KMS-11 (cell line): ENCODE measurements around the gene DACT2.

Experiments
- H2AFZ ChIP-seq: fragments of 200-600 bp; sonication (generic); 2 replicates; pipeline ENCODE4 v1.6.1; 2016; ENCODE audit warnings: antibody characterized with exemption, mixed run types, low read depth
- H3K27ac ChIP-seq: fragments of 200-600 bp; sonication (generic); 2 replicates; pipeline ENCODE4 v1.6.1; 2016; ENCODE audit warnings: mild to moderate bottlenecking, mixed run types
- H3K27me3 ChIP-seq: fragments of 200-600 bp; sonication (generic); 2 replicates; pipeline ENCODE4 v1.6.1; 2017; ENCODE audit warnings: mild to moderate bottlenecking, low read depth, mixed run types, moderate library complexity; ENCODE audit not compliant: insufficient read depth
- H3K36me3 ChIP-seq: fragments of 200-600 bp; sonication (generic); 2 replicates; pipeline ENCODE4 v1.6.1; 2017; ENCODE audit warnings: mild to moderate bottlenecking, mixed run types; ENCODE audit not compliant: insufficient read depth
- H3K4me1 ChIP-seq: fragments of 200-600 bp; sonication (generic); 2 replicates; pipeline ENCODE4 v1.6.1; 2016; ENCODE audit warnings: mild to moderate bottlenecking, low read depth, mixed run types; ENCODE audit not compliant: poor library complexity, severe bottlenecking
- H3K4me2 ChIP-seq: fragments of 200-600 bp; sonication (generic); 2 replicates; pipeline ENCODE4 v1.7.0; 2016; ENCODE audit warnings: mild to moderate bottlenecking, mixed run types
- H3K4me3 ChIP-seq: fragments of 200-600 bp; sonication (generic); IDR thresholded peaks from 2 replicates; pipeline ENCODE4 v1.6.1; 2017; ENCODE audit warnings: low read depth, low read length, mixed read lengths; ENCODE audit not compliant: insufficient read depth
- H3K79me2 ChIP-seq: fragments of 200-600 bp; sonication (generic); 2 replicates; pipeline ENCODE4 v1.6.1; 2016; ENCODE audit warnings: low read depth, mixed run types; ENCODE audit not compliant: insufficient read depth
- H3K9ac ChIP-seq: fragments of 200-600 bp; sonication (generic); 2 replicates; pipeline ENCODE4 v1.6.1; 2016; ENCODE audit warnings: mild to moderate bottlenecking, mixed run types
- H4K20me1 ChIP-seq: fragments of 200-600 bp; sonication (generic); 2 replicates; pipeline ENCODE4 v1.6.1; 2016; ENCODE audit warnings: mild to moderate bottlenecking, mixed run types; ENCODE audit not compliant: insufficient read depth
- CTCF ChIP-seq: fragments of 200-600 bp; sonication (generic); conservative IDR thresholded peaks from 2 replicates; pipeline ENCODE4 v1.6.1; 2017; ENCODE audit warnings: low read depth, mild to moderate bottlenecking, antibody characterized with exemption, low read length, moderate library complexity, mixed read lengths

The DACT2 gene

GRCh38 chr6:168319279-168320111 lies at the start of gene DACT2:
Gene DACT2 (minus strand): TSS chr6:168319777. CDS start chr6:168319633, 144 bp downstream.
- H3K36me3 ChIP-seq: no peaks in the 10 kb centered on the region
- H3K27me3 ChIP-seq: no peaks in the 10 kb centered on the region
- H3K4me2 ChIP-seq: no peak within 1 kb of the TSS
- H3K4me1 ChIP-seq: no peaks in the 10 kb centered on the region
- H3K79me2 ChIP-seq: no peaks in the 10 kb centered on the region
- no peaks in the 10 kb centered on the region for H4K20me1 ChIP-seq
- TF ChIP-seq CTCF: no peak
- no peak within 1 kb of the TSS for H3K9ac ChIP-seq
- no peak within 1 kb of the TSS for H2AFZ ChIP-seq
- H3K4me3 ChIP-seq: no peak within 1 kb of the TSS
- H3K27ac ChIP-seq: no peak within 1 kb of the TSS

GRCh38 chr6:168368936-168369335 lies 49.4 kb upstream of the DACT2 start:
- Histone ChIP-seq H3K27me3 (no peaks in the 10 kb centered on the region), H3K9ac (no peak overlapping the region), H3K4me2 (no peak overlapping the region), H3K4me1 (no peaks in the 10 kb centered on the region), H3K36me3 (no peaks in the 10 kb centered on the region), H2AFZ (no peak overlapping the region), H3K79me2 (no peaks in the 10 kb centered on the region), H3K27ac (no peak overlapping the region), H4K20me1 (no peaks in the 10 kb centered on the region), H3K4me3 (no peak overlapping the region)
- no peak for TF ChIP-seq CTCF

GRCh38 chr6:168368066-168368820 lies 48.7 kb upstream of the DACT2 start:
- H3K27ac ChIP-seq: no peak overlapping the region
- no peaks in the 10 kb centered on the region for H3K27me3 ChIP-seq
- H3K79me2 ChIP-seq: no peaks in the 10 kb centered on the region
- H3K9ac ChIP-seq: no peak overlapping the region
- no peaks in the 10 kb centered on the region for H4K20me1 ChIP-seq
- H3K4me3 ChIP-seq: no peak overlapping the region
- TF ChIP-seq CTCF: no peak
- no peak overlapping the region for H2AFZ ChIP-seq
- no peak overlapping the region for H3K4me2 ChIP-seq
- H3K4me1 ChIP-seq: no peaks in the 10 kb centered on the region
- H3K36me3 ChIP-seq: no peaks in the 10 kb centered on the region

GRCh38 chr6:168367285-168367751 lies 47.7 kb upstream of the DACT2 start:
- Histone ChIP-seq H3K4me2 (no peak overlapping the region), H3K36me3 (no peaks in the 10 kb centered on the region), H3K4me1 (no peaks in the 10 kb centered on the region), H3K27ac (no peak overlapping the region), H3K4me3 (no peak overlapping the region), H3K27me3 (no peaks in the 10 kb centered on the region), H2AFZ (no peak overlapping the region), H3K9ac (no peak overlapping the region), H4K20me1 (no peaks in the 10 kb centered on the region), H3K79me2 (no peaks in the 10 kb centered on the region)
- TF ChIP-seq CTCF: no peak
